GM21381 (cell line): ENCODE data around the gene C18orf54.
"Not testable (repeated sequence)": the region's sequence is repeated elsewhere in the genome, so short reads cannot be mapped to it uniquely, and the experiment has no call there.

Experiments used
- ATAC-seq: cut with Tn5 transposase; IDR thresholded peaks from one replicate; pipeline ENCODE4 v1.9.1; 2021; ENCODE audit warnings: mild to moderate bottlenecking, moderate library complexity; ENCODE audit not compliant: unreplicated experiment

The C18orf54 gene

DNA sequence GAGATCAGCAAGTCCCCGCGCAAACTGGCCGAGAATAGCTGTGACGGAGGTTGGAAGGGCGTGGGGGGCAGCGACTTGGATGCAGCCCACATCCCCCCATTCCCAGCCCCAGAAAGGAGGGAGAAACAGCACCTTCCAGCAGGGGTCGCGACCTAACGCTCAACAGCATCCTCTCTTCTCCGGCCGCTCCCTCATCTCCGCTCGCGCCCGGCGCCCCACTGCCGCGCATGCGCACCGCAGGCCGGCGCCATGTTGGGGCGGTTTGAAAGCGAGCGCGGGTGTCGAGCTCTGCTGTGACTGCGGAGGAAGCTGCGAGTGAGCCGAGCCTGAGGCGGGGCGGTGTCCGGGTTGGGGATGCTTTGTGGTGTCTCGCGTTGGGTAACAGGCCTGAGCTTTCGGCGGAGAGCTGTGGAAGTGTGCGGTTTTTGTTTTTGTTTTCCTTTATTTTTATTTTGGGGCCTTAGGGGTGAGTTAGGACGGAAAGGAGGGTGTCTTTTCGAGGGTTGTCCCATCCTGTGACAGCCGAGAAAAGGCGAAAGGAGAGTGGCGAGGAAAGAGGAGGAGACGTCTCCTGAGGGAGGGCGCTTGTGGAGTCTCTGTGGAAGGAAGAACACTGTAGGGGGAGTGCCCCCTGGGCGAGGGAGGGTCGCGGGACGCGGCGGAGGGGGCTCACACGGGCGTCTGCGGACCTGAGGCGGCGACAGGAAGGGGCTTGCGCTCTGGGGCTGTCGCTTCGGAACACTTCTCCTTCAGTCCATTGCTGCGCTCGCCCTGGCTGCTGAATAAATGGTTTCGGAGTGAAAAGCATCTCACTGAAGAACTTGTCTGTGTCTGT is at the start of gene C18orf54, which contains the start of gene STARD6:
Gene C18orf54 (plus strand): TSS at position 247 of the 835 bp plus-strand sequence. CDS start 2,667 bp downstream, outside the sequence.
Gene STARD6 (minus strand): TSS at position 199 of the 835 bp plus-strand sequence. CDS start 3,285 bp downstream, outside the sequence.
- ATAC-seq, result peak; percentile 91

DNA sequence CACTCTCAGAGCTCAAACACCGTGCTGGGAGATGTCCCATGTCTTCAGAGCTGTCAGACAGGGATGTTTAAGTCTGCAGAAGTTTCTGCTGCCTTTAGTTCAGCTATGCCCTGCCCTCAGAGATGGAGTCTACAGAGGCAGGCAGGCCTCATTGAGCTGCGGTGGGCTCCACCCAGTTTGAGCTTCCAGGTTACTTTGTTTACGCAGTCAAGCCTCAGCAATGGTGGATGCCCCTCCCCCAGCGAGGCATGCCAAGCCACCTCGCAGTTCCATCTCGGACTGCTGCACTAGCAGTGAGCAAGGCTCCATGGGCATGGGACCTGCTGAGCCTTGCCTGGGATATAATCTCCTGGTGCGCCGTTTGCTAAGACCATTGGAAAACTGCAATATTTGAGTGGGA is 48.1 kb upstream of the C18orf54 start:
- not testable (repeated sequence) for ATAC-seq

DNA sequence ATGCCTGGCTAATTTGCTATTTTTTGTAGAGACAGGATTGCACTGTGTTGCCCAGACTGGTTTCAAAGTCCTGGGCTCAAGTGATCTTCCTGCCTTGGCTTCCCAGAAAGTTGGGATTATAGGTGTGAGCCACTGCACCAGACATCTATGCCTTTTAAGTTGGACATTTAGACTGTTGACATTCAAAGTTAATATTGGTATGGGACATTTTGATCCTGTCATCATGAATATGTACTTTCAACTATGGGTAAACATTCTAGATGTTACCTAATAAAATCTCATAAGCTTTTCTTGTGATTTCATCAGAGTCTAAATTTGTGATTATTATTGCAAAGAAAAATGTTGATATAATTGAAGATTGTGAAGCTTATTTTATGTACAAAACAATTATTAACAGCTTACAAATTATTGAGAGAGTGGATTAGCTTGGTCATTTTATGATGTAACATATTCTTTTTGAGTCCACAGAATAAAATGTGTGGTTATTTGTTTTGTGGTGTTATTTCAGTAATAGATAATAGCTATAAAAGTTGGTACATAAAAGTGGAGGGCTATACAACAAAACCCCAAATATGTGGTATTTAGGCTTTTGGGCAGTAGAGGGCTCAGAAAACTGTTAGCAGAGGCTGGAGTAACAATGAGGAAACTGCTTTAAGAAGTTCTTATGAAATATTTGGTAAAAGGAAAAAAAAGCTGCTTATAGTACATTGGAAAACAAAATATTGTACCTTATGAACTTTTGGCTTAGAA is 41.5 kb upstream of the C18orf54 start:
- no peak for ATAC-seq

DNA sequence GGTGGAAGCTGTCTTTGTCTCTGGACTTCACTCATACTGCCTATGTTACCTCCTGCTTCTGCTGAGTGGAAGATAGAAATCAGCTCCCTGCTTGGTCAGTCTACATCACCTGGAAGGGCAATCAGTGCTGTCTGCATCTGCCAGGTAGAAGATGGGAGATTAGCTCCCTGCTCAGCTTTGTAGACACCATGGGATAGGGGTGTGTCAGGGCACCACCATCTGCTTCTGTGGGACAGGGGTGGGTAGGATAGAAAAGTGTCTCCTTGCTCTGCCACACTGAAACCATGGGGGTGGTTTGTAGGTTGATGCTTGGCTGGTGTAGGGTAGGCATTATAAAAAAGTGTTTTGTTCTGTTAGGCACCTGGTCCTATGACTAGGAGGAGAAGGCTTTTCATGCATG is 34.1 kb upstream of the C18orf54 start:
- ATAC-seq, result no peak

DNA sequence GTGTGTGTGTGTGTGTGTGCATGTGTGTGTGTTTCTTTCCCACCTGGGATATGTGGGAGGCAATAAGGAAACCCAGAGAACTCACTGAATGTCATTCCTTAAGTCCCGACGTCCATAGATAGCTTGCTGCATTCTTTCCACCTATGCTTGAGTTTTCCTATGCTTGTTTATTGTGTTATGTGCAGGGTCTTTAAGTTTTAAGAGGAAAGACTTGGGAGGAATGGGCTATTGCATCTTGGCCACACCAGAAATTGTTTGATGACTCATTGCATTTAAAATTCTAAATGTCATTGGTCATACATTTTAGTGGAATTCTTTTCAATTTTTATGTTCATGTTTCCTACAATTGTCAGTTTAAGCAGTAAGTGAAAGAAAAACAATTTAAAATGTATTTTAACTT is 33.7 kb upstream of the C18orf54 start:
- ATAC-seq, result no peak

DNA sequence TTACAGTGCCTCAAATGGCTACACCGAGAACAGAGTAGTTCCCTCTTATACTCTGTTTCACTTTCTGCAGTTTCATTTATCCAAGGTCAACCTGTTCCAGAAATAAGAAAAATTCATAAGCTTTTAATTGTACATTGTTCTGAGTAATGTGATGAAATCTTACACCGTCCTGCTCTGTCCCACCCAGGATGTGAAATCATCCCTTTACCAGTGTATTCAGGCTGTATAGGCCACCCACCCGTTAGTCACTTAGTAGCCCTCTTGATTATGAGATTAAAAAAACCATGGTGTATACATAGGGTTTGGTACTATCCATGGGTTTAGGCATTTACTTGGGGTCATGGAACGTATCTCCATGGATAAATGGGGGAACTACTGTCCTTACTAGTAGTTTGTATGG is 29.9 kb upstream of the C18orf54 start:
- ATAC-seq, result no peak

DNA sequence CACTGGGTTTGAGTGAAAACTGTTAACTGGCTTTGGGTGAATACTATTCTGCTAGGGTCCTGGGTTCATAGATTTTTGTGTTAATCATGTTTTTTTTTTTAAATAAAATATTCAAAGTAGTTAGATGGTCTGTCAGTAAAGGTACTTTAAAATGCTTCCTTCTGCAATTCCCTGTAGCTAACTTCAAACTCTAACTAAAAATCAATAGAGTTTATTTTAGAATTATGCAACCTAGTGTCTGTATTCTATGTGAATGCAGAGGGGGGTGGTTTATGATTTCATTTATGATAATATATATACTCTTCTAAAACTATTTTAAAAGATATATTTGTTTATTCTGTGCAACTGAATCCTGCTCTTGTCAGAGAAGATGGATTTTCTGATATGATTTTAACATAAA is 27.9 kb upstream of the C18orf54 start:
- ATAC-seq, result no peak

DNA sequence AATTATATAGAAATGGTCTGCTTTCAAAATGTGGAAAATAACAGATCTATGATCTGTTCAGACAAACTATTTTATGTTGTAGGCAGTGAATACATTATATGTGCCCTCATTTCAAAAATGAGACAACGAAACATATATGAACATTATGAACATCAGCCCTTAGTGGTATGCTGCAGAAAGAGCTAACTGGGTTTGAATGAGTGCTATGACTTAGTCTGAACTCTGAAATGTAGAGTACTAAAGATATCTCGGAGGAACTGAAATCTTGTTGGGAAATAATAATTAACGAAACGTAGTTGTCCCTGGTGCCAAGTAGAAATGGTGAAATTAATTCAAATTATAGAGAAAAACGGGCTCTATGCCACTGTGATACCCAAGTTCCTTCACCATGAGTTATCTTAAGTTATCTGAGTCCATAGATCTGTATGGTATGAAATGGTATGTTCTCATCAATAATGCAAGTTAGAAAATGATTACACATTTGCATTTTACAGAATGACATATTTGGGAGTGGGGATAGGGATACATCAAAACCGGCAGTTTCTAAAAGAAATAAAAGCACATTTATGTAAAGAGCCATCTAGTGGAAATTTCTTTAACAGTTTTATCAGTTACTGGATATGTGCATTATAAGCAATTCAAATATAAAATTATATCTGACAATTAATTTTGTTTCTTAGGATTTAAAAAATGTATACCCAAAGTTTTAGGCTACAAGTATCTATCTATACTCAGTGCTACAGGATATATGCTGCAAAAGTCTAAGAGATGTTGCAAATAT is 26.7 kb upstream of the C18orf54 start:
- no peak for ATAC-seq

DNA sequence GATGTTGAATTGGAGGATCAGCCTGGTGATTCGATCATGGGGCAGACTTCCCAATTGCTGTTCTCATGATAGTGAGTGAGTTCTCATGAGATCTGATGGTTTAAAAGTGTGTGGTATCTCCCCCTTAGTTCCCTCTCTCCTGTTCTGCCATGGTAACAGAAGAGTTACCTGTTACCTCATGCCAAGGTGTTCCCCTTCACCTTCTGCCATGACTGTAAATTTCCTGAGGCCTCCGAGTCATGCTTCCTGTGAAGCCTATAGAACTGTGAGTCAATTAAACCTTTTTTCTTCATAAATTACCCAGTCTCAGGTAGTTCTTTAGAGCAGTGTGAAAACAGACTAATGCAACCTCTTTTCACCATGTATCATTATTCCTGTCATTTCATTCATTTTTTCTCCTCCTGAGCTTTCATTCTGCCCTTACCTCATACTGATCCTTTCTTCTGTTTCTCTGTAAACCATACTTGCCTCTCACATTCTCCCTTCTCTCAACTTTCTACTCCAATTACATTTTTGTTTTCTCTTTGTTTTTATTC is 22.0 kb upstream of the C18orf54 start:
- no peak for ATAC-seq

DNA sequence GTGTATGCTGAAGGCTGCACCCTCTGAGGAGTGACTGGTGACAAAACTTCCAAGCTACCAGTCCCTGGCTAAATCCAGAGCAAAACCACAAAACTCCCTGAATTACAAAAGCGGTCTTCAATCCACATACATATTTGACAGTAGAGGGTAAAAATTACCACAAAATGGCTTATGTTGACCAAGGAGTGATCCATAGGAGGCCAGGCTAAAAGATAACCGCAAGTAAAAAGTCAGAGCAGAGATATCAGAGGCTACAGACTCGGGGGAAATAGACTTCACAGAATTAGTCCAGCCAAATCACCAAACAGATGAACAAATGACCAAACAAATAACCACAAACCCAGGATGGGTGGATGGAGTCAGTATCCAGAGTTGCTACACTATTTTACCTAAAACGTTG is 19.5 kb upstream of the C18orf54 start:
- no peak for ATAC-seq

DNA sequence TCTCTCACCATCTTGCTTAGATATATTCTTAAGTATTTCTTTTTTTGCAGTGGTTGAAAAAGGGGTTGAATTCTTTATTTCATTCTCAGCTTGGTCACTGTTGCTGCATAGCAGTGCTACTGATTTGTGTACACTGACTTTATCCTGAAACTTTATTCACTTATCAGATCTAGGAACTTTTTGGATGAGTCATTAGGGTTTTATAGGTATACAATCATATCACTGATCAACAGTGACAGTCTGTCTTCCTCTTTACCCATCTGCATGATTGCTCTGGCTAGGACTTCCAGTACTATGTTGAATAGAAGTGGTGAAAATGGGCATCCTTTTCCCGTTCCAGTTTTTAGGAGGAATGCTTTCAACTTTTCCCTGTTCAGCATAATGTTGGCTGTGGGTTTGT is 6.5 kb upstream of the C18orf54 start:
- ATAC-seq, result no peak

DNA sequence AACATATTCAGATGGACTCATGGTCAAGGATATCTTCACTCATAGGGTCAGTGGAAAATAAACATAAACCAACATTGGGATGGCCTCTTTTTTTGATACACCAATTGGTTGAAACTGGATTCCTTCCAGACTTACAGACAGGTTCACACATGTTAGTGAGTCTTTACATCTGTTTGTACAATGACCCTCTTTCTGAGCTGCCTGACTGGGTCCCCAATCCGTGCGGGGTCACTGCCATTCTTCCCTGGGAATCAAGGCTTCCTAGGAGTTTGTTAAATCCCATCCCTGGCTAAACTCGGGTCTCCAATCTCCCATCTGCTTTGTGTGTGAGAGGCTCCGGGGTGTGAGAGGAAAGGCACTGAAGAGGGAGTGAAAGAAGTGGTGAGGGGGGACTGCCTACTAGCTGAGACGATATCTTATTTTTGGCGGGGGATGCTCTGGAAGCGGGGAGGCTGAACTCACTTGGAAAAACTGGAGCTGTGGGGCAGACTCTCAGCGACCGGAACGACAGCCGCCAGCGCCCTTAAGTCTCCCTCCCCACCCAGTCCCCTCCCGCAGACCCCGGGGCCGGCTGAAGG is 535 bp upstream of the C18orf54 start:
- ATAC-seq, result peak; percentile 43

DNA sequence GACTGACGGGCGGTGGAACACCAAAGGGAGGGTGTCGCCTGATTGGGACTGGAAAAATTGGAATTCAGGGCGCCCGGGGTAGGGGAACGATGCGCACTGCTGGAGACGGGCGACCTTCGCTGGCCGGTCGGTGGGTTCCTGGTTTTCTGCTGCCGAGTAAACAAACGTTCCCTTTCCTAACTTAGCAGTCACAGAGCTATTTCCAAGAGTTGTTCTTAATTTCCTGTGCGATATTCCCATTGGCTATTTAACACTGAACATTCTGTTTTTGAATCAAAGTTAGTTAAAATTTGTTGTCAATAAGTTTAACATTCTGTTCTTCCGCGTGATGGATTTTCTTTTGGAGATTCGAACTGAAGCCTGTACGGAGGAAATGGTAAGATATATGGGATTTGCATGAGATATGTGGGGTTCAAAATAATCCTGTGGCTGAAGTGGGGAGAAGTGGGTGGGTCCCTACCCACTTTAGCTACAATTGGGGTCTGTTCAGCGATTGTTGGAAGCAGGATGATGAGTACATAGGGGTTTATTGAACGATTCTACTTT is 862 bp downstream of the C18orf54 start:
- ATAC-seq, result peak; percentile 3

DNA sequence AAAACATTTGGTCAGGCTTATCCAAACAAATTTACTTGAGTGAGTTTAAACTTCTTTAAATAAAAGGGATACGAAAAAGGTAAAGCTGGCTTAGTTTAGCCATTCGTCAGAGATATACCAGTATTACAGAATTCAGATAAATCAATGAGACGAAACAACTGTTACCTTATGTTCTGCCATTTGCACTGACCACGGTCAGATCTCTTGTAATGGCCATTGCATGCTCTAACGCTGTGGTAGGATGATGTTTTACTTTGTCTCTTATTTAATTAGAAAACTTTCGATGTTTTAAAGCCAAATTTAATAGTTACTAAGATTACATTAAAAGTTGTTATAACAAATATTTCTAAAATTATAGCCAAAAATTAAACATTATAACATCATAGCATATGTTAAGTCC is 1.5 kb downstream of the C18orf54 start:
- ATAC-seq, result no peak

DNA sequence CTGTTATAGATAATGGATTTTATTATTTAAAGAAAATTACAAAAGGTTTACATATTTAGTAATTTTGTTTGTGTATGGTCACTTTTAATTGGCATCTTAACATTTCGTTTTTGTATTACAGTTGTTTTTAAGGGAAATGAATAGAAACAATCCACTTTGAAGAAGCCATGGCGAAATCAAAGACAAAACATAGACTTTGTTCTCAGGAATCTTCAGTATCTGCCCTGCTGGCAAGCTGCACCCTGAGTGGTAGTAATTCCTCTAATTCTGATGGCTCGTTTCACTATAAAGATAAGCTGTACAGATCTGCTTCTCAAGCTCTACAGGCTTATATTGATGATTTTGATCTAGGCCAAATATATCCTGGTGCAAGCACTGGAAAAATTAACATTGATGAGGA is 2.7 kb downstream of the C18orf54 start:
- ATAC-seq, result no peak

DNA sequence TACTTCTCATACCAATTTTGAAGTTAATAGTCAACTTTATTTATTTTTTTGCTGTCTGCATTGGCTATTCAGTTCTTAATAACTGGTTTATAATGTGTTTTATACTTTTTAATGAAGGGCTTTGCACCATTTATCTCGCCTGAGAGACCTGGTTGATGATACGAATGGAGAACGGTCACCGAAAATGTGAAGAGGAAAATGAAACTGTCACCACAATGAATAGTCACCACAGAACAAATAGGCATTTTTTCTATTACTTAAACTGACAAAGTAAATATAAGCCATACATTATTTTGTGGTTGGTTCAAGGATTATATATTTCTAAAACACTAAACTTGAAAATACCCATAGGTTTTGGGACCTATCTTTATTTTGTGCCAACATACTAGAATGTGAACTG is 20.4 kb downstream of the C18orf54 start:
- no peak for ATAC-seq

DNA sequence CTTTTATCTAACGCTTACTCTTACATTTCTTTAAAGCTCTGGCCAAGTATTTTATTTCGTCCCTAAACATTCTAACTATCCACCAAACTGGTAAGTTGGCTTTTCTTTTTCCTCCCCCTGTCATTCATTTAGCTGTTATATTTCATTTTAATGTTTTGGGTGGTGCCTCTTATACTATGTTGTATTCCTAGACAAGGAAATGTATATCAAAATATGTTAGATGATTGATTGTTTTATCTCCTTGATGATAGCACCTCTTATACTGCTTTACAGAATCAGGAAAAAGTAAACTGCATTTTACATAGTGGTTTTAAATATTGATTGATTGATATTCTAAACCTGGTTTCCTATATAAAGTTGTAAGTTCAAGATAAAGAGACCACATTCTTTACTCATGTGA is 23.9 kb downstream of the C18orf54 start:
- ATAC-seq, result no peak

DNA sequence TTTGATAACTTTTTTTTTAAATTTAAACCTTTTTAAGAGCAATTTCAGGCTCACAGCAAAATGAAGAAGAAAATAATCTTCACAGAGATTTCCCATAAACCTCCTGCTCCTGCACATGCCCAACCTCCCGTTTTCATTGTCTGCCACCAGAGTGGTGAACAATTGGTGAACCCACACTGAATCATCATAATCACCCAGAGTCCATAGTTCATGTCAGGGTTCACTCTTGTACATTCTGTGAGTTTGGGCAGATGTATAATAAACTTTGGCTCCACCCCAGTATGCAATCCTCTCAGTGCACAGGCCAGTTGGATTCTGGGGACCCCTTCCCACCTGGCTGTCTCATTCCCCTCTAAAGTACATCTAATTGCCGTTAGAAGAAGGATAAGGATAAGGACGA is 24.4 kb downstream of the C18orf54 start:
- no peak for ATAC-seq

DNA sequence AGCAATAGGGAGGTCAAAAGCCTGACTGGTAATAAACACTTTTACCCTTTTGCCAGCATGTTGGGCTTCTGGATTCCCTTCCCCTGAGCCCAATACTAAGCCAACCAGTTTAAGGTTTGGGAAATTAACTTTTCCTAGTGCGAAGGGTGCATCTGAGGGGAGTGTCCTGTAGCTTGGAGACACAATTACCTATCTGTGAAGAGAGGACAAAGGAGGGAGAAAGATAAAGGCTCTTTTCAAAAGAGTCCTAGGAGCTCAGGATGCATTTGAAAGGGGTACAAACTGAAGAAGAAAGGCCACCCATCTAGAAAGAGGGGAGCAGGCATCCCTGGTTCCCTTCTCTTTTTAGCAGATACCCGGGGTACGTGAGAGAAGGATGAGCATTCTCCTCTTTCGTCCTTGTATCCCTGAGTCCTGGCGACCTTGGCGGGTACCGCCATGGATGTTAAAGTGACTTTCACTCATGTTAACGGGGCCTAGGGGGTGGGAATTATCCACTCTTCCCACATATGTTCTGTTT is 25.1 kb downstream of the C18orf54 start:
- ATAC-seq, result no peak

DNA sequence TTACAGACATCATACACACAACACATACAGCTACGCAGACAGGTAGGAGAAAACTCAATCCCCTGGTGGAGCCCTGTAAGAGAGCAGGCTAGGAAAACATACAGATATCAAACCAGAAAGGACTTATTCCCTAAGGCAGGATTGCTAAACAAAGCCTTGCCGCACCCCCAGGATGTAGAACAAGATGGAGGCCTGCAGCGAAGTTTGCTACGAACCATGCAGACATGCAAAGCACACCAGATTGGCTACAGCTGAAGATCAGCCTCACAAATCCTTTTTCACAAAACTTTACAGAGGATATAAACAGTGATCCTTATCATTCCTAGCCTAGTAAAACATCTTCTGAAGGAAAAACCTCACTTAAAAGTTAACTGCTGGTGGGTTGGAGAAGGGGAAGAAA is 28.3 kb downstream of the C18orf54 start:
- ATAC-seq, result no peak
